HG03432 (cell line): ENCODE measurements around the gene PRAMEF8.
"Not testable (repeated sequence)": the region's sequence is repeated elsewhere in the genome, so short reads cannot be mapped to it uniquely, and the experiment has no call there.

Experiments used
- ATAC-seq: cut with Tn5 transposase; IDR thresholded peaks from one replicate; pipeline ENCODE4 v1.9.1; 2021; ENCODE audit warnings: mild to moderate bottlenecking, moderate library complexity; ENCODE audit not compliant: unreplicated experiment

Gene PRAMEF8

DNA sequence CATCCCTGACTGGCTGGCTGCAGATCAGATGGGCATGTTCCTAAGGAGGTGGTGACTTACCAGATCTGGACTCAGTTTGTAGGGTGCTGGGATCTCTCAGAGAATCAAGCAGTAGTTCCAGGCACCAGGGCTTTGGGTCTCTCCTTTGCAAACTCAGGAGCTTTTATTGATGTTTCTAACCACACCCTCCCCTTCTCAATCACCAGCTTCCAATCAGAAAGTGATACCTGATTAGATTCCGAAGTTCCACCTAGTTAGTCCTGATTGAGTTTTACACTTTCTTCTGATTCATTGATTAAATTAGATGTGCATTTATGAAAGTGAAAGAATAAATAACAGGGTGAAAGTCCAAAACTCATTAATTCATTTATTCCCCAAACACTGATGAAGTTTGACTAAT lies at the start of gene PRAMEF8:
Gene PRAMEF8 (minus strand): TSS at position 101 of the 400 bp plus-strand sequence. CDS start 1,046 bp downstream, outside the sequence.
- ATAC-seq = not testable (repeated sequence)

DNA sequence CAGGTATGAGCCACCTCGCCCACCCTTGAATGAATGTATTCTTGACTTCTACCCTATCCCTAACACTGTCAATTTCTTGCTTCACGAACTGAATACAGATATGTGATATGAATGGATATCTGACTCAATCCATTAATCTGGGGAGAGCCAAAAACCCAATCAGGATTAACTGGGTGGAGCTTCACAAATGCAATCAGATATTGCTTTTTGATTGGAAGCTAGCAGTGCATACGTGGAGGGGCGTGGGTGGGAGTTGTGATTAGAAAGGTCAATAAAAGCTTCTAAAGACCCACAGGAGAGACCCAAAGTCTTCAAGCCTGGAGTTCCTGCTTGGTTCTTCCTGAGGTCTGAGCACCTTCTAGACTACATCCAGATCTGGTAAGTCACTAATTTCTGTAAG lies 30.3 kb upstream of the PRAMEF8 start, which contains the start of gene PRAMEF15:
Gene PRAMEF15 (plus strand): TSS at position 301 of the 400 bp plus-strand sequence. CDS start 2,827 bp downstream, outside the sequence.
- not testable (repeated sequence) for ATAC-seq

DNA sequence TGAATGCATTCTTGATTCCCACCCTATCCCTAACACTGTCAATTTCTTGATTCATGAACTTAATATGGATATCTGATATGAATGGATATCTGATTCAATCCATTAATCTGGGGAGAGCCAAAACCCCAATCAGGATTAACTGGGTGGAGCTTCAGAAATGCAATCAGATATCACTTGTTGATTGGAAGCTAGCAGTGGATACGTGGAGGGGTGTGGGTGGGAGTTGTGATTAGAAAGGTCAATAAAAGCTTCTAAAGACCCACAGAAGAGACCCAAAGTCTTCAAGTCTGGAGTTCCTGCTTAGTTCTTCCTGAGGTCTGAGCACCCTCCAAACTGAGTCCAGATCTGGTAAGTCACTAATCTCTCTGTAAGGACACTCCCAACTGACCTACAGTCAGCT lies 18.3 kb upstream of the PRAMEF8 start, which contains the start of gene PRAMEF33:
Gene PRAMEF33 (plus strand): TSS at position 301 of the 400 bp plus-strand sequence. CDS start 2,416 bp downstream, outside the sequence.
- ATAC-seq = not testable (repeated sequence)

DNA sequence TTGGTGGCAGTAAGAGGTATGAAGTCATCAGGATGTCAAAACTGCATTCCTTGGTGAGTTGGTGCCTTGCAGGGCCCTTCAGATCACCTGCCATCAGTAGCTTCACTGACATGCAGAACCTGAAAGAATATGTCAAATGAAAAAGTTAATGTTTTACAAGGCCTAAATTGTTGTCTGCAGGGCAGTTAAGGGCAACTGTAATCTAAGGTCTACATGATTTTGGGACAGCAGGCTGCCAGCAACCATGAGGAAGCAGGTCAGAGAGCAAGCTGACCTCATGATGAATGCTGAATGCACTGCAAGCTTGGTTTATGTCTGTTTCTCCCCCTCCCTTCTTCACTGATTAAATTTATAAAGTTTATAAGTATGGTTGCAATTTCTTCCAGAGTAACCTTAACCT lies 17.3 kb upstream of the PRAMEF8 start:
- ATAC-seq = not testable (repeated sequence)

DNA sequence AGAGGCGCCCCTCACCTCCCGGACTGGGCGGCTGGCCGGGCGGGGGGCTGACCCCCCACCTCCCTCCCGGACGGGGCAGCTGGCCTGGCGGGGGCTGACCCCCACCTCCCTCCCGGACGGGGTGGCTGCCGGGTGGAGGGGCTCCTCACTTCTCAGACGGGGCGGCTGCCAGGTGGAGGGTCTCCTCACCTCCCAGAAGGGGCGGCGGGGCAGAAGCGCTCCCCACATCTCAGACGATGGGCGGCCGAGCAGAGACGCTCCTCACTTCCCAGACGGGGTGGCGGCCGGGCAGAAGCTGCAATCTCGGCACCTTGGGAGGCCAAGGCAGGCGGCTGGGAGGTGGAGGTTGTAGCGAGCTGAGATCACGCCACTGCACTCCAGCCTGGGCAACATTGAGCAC lies 13.8 kb upstream of the PRAMEF8 start:
- not testable (repeated sequence) for ATAC-seq

- ATAC-seq = not testable (repeated sequence)
These were observed 12.4 kb upstream of the PRAMEF8 start for GRCh38 chr1:13297216-13297931.

DNA sequence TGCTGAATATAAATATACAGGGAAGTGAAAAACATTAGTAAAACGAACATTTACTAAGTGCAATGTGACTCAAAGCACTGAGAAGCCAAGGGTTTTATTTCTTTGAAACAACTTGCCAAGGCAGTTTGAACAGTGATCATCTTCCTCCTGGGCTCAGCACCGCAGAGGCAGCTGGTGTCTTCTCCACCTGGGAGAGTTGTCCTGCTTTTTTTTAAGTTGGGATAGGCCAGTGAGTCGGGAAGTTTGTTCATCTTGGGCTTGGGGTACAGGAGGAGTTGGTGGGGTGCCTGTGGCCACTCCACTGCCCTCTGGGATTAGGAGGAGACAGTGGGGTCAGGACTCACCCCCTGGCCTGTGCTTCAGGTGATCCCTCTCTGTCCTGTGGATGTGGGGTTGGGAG lies 4.1 kb upstream of the PRAMEF8 start:
- not testable (repeated sequence) for ATAC-seq

DNA sequence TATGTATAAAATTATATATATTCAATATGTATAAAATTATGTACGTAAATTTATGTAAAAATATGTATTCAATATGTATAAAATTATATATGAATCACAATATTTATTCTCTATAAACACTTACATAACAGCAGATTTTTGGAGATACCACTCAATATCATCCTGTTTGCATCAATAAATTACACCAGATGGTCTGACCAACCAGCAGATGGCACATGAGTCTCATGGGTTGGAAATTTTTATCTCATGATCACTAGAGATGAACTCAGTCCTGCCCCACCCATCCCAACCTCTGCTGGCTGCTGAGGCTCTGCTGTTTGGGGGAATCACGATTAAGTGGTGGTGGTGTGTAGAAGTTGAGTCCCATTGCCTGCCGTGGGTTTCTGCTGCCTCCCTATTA lies 5.3 kb downstream of the PRAMEF8 start:
- not testable (repeated sequence) for ATAC-seq

DNA sequence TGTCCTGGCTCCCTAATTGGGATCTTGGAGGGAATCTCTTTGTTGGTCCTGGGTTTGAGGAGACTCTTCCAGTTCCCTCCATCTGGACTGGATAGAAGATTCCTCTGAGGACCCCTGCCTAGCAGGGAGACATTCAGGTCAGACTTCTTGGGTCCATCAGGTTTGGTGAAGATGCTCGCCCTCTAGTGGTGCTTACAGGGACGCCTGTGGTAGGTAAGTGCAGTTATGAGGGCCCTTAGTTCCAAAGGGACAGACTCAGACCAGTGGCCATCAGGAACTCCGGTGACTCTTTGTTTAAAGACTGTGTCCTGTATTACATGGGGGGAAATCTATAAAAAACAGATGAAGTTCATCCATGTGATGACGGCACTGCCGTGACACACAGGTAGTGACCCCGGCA lies 7.9 kb downstream of the PRAMEF8 start:
- not testable (repeated sequence) for ATAC-seq

DNA sequence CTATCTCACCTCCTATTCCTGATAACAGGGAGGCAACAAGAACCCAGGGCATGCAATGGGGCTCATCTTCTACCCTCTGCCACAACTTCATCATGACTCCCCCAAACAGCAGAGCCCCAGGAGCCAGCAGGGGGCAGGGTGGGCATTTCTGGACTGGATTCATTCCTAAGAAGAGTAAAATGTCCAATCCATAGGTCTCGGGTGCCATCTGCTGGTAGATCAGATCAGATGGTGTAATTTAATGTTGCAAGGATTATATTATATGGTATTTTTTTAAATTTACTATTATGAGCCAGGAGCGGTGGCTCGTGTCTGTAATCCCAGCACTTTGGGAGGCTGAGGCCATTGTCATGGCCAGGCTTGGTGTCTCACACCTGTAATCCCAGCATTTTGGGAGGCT lies 19.8 kb downstream of the PRAMEF8 start:
- not testable (repeated sequence) for ATAC-seq

DNA sequence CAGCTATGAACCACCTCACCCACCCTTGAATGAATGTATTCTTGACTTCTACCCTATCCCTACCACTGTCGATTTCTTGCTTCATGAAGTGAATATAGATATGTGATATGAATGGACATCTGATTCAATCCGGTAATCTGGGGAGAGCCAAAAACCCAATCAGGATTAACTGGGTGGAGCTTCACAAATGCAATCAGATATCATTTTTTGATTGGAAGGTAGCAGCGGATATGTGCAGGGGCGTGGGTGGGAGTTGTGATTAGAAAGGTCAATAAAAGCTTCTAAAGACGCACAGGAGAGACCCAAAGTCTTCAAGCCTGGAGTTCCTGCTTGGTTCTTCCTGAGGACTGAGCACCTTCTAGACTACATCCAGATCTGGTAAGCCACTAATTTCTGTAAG lies 31.0 kb downstream of the PRAMEF8 start, which contains the start of gene PRAMEF5:
Gene PRAMEF5 (plus strand): TSS at position 301 of the 400 bp plus-strand sequence. CDS start 5,071 bp downstream, outside the sequence.
- not testable (repeated sequence) for ATAC-seq

DNA sequence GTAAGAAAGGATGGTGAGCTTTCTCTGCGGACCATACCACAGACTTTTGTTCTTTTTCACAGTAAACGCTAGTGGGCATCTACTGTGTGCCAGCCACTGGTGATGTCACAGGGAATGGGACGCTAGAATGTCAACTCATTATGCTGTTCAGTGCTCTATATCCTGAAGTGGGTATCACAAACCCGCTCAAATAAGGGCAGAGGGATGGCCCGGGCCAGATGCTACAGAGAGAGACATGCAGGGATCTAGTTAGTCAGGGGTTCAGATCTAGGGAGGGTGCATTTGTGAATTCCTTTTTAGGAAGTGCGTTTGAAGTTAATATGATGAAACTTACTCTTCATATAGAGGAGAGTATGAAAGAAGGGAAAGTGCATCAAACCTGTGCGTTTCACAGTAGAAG lies 37.8 kb downstream of the PRAMEF8 start:
- ATAC-seq = not testable (repeated sequence)

DNA sequence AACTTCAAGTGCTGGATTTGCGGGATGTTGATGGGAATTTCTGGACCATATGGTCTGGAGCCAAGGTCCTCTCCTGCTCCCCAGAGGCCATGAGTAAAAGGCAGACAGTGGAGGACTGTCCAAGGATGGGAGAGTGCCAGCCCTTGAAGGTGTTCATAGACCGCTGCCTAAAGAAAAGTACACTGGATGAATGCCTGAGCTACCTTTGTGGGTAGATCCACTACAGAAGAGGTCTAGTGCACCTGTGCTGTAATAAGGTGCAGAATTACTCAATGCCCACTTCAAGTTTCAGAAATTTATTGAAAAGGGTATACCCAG lies 38.4 kb downstream of the PRAMEF8 start:
- ATAC-seq = not testable (repeated sequence)

- not testable (repeated sequence) for ATAC-seq
These were observed 38.9 kb downstream of the PRAMEF8 start for GRCh38 chr1:13245841-13246553.

DNA sequence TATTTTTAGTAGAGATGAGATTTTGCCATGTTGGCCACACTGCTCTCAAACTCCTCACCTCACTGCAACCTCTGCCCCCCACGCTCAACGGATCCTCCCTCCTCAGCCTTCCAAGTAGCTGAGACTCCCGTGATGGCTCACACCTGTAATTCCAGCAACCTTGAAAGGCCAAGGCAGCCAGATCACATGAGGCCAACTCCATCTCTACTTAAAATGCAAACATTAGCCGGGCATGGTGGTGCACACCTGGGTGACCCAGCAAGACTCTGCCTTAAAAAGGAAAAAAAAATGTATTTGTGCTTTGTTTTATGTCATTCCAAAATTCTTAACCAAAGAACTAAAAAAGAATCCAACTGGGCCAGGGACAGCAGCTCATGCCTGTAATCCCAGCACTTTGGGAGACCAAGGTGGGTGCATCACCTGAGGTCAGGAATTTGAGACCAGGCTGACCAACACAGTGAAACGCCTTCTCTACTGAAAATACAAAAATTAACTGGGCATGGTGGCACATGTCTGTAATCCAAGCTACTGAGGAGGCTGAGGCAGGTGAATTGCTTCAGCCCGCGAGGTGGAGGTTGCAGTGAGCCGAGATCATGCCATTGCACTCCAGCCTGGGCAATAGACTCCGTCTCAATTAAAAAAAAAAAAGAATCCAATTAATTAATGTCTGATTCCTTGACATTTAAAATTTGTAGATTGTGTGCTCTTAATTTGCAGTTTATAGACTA lies 41.2 kb downstream of the PRAMEF8 start:
- ATAC-seq = not testable (repeated sequence)

GRCh38 chr1:13239633-13240032 lies 45.3 kb downstream of the PRAMEF8 start:
- not testable (repeated sequence) for ATAC-seq

DNA sequence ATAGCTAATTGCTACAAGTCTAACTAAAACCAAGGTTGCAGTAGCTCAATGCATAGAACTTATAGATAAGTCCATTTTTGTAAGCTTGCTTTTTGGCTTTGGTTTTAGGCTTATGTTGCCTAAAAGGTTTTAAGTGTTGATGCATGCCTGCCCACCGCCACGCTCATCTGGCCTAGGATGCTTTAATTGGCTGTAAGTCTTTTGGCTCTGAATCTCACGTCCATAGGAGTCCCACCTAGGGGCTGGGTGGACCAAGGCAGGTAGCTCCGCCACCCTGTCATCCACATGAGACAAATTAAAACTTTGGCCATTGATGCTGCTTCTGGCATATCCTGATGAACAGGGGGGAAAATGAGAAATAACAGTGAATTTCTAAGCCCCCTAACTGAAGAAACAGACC lies 47.4 kb downstream of the PRAMEF8 start:
- ATAC-seq = not testable (repeated sequence)

GRCh38 chr1:13234057-13234456 lies 50.9 kb downstream of the PRAMEF8 start:
- not testable (repeated sequence) for ATAC-seq

GRCh38 chr1:13232056-13232455 lies 52.9 kb downstream of the PRAMEF8 start:
- ATAC-seq = not testable (repeated sequence)
